DMS53 treated with DMSO at 0.1 percent for 48 hours (cell line): ENCODE data around the gene TMEM144.

ENCODE experiments used
- DNase-seq: peaks from one replicate; lab custom pipeline; 2025; ENCODE audit not compliant: unreplicated experiment; lab: John Stamatoyannopoulos, UW

Gene TMEM144

GRCh38 chr4:158292156-158292555 lies 81.9 kb downstream of the TMEM144 start:
- DNase-seq: no peak

GRCh38 chr4:158295053-158295452 lies 84.8 kb downstream of the TMEM144 start:
- DNase-seq: no peak

GRCh38 chr4:158297866-158298265 lies 87.6 kb downstream of the TMEM144 start:
- no peak for DNase-seq

DNA sequence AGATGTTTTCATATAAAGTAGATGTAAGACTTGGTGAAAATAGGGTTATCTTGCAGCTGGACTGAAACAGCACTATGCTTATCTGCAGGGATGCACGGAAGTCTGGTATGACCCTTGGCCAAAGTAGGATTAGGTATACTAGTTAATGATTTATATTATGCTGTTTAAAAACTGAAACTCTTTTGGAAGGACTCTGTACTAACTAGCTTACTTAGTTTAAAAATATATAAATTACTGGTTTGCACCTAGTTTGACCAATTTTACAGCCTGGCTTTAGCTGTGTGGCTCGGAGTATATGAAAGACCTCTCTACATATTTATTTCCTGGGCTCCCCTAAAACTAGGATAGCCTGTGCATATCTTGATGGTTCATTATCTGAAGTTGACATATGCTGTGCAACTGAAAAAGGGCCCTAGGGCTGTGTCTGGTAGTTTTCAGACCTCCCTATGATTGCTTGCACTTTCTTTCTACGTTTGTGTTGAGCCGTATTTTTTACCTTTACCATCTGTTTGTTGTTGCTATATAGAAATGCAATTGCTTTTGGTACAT lies 89.2 kb downstream of the TMEM144 start:
- DNase-seq: no peak

DNA sequence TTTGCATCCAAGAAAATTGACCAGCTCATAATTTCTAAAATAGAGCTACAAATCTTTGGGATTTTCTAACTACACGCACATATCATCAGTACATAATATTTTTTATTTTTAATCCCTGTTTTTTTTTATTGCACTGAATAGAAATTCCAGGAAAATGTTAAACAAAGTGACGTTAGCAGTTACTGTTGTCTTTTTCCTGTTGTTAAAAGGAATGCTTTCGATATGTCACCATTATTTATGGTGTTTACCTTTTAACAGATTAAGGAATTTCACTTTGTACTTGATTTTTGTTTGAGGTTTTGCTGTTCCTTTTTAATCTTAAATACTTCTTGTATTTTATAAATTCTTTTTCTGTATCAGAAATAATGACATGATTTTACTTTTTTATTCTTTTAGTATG lies 89.7 kb downstream of the TMEM144 start:
- no peak for DNase-seq

GRCh38 chr4:158302076-158302866 lies 92.0 kb downstream of the TMEM144 start:
- no peak for DNase-seq

- no peak for DNase-seq
Measured at GRCh38 chr4:158304694-158305093, 94.4 kb downstream of the TMEM144 start.
